NCI-H345 treated with DMSO at 0.1 percent for 48 hours (cell line): ENCODE data around the gene TRMT10B.
"Not testable (repeated sequence)": the region's sequence is repeated elsewhere in the genome, so short reads cannot be mapped to it uniquely, and the experiment has no call there.

Experiments used
- DNase-seq: peaks from one replicate; lab custom pipeline; 2025; ENCODE audit not compliant: unreplicated experiment; lab: John Stamatoyannopoulos, UW

Gene TRMT10B

DNA sequence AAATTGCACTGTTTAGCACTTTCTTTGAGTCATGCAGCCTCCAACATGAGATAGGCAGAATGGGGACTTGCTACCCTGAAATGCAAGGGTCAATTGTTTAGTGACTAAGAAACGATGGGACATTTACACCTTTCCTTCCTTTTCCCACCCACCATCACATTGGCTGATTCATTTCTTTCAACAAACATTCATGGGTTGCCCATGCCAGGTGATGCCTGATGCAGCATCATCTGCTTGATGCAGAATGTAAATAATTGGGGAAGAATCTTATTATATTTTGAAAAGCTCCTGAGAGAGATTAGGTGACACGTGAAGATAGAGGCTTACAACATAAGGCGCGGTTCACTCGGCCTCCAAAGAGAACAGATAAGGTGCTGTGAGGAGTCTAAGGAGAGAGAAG is 4.5 kb upstream of the TRMT10B start:
- no peak for DNase-seq

DNA sequence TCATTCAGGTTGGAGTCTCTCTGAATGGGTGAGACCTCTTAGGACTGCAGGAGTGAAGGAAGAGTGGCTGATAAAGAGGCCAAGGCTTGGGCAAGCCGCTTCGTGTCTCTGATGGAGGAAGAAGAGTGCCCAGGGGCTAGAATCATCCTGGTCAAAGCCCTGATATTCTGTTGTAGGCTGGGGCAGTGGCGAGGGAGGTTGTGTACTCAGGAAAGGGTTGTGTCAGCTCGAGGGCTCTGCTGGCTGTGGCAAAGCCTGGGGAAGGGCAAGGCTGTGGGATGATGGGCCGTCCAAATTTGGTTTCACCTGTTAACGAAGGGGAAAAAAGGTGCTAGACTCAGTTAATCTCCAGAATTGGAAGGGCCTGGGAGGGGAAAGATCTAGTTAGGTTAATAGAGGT is 2.4 kb upstream of the TRMT10B start:
- no peak for DNase-seq

DNA sequence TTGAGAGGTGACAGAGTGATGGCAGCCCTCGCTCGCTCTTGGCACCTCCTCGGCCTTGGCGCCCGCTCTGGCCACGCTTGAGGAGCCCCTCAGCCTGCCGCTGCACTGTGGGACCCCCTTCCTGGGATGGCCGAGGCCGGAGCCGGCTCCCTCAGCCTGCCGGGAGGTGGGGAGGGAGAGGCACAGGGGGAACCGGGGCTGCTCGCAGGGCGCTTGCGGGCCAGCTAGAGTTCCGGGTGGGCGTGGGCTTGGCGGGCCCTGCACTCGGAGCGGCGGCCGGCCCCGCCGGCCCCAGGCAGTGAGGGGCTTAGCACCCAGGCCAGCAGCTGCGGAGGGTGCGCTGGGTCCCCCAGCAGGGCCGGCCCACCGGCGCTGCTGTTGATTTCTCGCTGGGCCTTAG is 1.9 kb upstream of the TRMT10B start:
- DNase-seq: not testable (repeated sequence)

DNA sequence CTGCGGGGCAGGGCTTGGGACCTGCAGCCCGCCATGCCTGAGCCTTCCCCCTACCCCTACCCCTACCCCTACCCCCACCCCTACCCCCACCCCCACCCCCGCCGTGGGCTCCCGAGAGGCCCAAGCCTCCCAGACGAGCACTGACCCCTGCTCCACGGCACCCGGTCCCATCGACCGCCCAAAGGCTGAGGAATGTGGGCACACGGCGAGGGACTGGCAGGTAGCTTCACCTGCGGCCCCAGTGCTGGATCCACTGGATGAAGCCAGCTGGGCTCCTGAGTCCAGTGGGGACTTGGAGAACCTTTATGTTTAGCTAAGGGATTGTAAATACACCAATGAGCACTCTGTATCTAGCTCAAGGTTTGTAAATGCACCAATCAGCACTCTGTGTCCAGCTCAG is 1.5 kb upstream of the TRMT10B start:
- DNase-seq: not testable (repeated sequence)

DNA sequence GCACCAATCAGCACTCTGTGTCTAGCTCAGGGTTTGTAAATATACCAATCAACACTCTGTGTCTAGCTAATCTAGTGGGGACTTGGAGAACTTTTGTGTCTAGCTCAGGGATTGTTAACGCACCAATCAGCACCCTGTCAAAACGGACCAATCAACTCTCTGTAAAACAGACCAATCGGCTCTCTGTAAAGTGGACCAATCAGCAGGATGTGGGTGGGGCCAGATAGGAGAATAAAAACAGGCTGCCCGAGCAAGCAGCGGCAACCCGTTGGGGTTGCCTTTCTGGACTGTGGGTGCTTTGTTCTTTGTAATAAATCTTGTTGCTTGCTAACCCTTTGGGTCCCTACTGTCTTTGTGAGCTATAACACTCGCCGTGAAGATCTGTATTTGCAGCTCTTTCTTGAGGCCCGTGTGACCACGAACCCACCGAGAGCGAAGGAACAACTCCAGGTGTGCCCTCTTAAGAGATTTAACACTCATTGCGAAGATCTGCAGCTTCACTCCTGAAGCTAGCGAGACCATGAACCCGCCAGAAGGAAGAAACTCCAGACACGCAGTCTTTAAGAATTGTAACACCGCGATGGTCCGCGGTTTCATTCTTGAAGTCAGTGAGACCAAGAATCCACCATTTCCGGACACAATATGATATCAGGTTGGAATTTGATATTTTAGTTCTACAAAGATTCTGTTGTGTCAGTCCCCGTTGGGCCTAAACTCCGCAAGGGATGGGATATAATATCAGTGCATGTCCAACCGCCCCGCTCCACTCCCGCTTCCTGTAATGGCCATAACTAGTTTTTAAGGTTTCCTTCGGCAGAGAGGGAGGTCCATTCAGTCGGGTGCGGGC is 740 bp upstream of the TRMT10B start:
- no peak for DNase-seq

DNA sequence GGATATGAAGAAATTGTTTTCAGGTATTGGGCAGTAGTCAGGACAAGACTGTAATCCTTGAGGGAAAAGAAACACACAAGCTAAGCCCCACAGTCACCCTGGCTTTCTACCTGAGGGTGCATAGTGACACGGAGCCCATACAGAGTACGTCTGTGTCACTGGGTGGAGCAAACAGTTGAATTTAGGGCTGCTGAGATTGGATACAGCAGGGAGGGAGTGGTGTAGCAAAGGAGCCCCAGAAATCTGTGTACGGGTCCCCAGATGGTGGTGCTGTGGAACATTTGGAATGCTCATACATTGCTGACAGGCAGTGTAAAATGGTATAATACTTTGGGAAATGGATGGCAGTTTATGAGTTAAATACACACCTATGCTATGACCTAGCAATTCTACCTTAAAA is 5.1 kb downstream of the TRMT10B start:
- DNase-seq: no peak

DNA sequence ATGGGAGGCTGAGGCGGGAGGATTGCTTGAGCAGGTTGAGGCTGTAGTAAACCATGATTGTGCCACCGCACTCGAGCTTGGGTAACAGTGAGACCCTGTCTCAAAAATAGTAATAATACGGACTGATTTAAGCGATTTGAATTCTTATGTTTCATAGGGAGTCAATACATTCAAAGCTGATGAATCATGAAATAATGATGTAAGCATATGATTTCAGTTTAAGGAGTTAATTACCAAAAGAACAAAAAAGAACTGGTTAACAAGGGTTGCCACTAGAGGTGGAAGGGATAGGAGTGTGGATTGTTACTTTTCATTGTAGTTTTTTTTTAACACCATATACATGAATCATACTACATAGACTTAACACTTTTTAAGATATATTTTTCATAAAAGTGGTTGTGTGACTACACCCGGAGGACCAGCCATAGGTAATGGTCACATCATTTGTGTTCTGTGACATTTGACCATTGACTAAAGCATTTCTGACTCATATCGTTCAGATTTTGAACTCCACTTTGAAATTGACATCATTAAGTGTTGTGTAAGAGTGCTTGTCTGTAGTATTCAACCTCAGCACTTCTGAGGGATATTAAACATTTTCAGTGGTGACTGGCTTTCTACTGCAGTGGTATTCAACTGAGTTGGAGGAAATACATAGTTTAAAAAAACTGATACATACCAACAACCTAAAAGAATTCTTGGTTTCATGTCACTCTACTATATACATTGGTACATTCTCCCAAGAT is 7.0 kb downstream of the TRMT10B start:
- DNase-seq: no peak

DNA sequence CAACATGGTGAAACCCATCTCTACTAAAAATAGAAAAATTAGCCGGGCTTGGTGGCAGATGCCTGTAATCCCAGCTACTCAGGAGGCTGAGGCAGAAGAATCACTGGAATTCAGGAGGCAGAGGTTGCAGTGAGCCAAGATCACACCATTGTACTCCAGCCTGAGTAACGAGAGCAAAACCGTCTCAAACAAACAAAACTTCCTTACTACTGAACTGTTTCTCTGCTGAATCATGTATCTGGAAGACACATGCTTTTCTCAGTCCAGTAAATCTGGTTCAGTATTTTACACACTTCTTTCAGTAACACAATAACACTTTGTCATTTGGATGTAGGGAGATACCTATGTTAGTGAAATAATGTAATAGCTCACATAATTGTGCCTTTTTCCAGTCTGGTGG is 7.9 kb downstream of the TRMT10B start:
- no peak for DNase-seq

DNA sequence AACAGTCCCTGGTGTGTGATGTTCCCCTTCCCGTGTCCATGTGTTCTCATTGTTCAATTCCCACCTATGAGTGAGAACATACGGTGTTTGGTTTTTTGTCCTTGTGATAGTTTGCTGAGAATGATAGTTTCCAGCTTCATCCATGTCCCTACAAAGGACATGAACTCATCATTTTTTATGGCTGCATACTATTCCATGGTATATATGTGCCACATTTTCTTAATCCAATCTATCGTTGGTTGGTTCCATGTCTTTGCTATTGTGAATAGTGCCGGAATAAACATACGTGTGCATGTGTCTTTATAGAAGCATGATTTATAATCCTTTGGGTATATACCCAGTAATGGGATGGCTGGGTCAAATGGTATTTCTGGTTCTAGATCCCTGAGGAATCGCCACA is 11.7 kb downstream of the TRMT10B start:
- DNase-seq: not testable (repeated sequence)

DNA sequence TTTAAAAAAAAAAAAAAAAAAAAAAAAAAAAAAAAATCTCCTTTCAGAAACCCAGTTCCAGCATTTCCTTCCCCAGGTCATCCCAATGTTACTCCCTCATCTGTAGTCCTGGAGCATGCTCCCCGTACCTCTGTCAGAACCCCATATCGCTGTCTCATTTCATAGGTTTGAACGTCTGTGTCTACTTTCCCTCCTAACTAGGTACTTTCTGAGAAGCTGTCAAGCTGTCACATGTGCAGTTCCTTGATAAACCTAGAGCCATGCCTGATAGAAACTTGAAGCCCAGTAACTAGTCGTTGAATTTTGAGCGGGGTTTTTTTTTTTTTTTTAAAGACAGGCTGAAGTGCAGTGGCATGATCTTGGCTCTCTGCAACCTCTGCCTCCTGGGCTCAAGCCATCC is 15.7 kb downstream of the TRMT10B start:
- no peak for DNase-seq

DNA sequence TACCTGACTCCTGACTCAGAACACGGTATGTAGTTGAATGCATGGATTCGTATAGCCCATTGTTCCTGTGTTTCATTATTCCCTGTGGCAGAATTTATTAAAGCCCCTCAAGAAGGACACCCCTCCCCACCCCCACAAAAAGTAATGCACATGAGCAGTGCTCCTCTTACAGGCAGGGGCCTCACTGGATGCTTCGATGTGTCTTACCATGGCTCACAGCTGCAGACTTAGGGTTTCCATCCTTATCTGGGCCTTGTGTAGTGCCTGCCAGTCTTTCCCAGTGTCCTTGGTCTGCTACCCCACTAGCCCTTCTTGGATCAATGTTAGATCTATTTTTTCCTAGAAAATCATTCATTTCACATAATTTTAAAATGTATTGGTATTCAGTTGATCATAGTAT is 16.4 kb downstream of the TRMT10B start:
- DNase-seq: no peak

DNA sequence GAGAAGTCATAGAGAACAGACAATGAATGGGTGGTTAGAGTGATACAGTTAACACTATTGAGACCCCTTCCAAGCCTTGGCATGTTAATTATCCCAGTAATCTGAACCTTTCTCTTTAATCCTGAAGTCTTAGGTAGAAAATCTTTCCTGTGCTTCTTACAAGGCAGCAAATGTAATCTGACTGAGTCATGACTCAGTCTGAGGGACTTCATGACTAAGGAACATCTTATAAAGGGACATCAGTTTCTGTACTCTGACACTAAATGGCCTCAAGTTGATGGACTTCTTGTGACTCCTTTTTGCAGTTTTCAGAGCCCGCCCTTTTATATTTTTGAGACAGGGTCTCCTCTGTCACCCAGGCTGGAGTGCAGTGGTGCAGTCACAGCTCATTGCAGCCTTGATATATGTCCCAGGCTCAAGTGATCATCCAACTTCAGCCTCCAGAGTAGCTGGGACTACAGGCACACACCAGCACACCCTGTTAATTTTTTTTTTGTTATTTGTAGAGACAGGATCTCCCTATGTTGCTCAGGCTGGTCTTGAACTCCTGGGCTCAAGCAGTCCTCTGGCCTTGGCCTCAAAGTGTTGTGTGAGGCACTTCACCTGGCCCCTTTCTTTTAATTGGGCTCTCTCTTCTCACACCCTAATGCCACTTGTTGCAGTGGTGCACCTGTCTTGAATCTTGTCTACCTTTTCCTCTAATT is 21.8 kb downstream of the TRMT10B start:
- no peak for DNase-seq

DNA sequence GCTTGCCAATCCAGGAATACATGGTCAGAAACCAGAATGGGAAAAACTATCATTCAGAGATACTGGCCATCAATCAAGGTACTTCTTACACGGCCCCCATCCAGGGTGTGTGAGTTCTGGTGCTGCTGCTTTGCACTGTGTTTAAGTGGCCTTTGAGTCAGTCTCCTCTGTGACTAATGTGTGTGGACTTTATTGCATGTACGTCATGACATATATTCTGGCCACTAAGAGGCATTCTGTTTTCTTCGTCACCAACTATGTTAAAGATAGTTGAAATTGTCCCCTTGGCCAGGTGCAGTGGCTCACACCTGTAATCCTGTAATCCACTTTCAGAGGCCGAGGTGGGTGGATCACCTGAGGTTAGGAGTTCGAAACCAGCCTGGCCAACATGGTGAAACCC is 22.7 kb downstream of the TRMT10B start:
- no peak for DNase-seq

DNA sequence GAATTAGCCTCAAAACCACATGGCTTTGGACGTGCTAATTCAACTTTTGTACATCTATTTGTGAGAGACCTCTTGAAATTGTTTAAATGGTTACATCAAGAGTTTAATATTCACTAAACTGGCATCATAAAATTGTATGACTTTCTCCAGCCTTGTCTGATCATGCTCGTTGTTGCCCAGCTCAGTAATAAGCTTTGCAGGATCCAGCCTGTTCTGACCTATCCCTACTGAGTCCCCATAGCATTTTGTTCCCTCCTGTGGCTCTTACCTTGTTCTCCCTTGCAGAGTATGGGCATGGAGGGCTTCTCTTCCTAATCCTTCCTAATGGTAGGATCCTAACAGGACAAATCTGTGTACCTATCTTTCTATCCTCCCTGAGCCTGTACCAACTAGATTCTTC is 24.9 kb downstream of the TRMT10B start:
- DNase-seq: no peak

DNA sequence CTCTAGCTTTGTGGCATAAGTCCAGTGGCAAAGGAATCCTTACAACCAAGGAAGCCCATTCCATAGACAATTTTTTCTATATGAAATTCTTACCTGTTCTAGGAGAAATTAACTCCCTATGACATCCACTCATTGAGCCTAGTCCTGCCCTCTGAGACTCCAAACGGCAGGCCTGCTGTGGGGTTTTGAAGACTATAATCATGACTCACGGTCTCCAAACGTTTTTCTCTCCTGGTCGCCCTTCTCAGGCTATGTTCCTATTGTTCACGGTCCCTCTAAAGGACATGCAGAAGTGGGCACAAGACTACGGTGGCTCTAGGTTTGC is 30.6 kb downstream of the TRMT10B start:
- no peak for DNase-seq

DNA sequence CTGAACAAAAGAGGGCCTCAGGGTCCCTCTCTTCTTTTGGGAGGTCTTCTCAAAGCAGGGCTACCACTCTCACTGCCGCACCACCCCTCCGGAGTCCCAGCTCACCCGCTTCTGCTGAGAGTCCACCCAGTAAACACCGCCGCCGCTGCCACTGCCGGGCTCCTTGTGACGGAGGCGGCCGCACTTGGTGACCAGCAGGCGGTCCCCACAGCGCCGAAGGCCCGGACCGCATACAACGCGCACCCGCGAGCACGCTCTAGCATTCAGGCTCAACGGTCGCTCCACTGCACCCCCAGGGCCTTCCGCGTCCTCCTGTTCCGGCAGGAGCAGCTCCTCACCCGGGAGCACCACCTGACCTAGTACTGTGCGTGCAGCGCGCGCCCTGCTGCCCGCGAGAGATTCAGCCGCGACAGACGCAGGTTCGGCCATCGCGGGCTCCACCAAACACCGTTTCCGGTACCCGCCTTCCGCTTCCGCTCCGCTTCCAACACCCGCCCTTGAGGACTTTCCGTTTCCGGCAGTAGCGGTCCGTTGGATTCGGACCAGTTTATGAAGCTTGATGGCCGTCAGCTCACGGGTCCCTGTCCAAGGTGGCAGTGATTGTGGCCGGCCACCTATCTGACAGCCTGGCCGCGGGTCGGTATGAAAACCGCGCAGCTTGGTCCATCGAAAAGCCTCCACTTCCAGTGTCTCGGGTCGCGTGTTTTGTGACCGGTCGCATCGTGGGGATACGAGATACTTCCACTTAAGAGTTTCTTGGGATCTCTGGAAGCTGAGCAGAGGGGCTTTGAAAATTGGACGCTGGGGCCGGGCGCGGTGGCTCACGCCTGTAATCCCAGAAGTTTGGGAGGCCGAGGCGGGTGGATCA is 31.2 kb downstream of the TRMT10B start, which contains the start of gene EXOSC3:
Gene EXOSC3 (minus strand): TSS at position 449 of the 868 bp plus-strand sequence. CDS start 20 bp downstream, at position 429.
- DNase-seq: peak; percentile 77

DNA sequence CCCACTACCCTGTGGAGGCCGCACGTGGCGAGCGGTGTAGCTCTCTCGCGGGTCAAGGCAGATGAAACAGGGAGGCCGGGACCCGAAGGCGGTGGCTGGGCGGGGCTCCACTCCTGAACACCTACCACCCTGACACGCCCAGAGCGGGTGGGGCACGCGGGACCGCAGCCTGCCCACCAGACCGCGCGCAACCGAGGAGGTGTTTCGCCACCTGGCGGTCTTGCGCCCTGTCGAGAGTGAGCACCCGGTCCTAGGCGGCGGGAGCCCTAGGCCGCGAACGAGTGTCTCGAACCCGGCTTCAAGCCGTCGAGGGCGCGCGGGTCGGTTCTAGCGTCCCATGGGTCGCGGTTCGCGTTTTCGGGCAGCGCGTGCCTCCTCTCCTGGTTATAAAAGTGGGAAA is 33.5 kb downstream of the TRMT10B start:
- DNase-seq: no peak

DNA sequence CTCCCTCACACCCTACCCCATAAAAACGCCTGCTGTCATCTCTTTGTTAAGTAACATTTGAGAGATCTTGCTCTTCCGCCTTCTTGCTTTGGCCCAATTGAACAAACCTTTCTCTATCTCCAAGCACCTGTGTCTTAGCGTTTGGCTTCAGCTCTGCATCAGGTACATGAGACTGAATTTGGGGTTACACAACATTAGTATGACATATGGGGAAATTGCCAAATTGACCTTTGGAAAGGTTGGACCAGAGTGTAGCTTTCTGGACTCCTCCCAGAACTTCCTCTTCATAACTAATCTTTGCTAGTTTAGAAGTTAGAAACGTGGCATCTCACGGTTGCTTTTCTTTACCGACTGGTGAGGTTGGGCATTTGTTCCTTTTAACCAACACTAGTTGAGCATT is 34.7 kb downstream of the TRMT10B start:
- no peak for DNase-seq

DNA sequence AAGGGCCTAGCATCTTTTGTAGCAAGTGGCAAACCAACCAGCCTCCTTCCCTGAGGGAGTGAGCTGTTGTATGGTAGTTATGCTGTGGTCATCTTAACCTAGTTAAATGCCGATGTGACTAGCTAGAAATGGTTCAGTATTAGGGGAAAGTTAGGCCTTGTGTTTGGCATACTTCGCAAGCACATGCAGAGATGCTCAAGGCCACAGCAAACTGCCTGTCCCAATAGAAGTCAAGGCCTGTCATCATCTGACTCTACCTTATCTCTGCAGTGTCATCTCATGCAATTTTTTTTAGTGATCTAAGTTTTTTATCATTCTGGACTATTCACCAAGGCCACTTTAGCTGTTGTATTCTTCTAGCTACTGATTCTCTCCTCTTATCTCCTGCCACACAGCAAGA is 36.5 kb downstream of the TRMT10B start:
- DNase-seq: no peak

DNA sequence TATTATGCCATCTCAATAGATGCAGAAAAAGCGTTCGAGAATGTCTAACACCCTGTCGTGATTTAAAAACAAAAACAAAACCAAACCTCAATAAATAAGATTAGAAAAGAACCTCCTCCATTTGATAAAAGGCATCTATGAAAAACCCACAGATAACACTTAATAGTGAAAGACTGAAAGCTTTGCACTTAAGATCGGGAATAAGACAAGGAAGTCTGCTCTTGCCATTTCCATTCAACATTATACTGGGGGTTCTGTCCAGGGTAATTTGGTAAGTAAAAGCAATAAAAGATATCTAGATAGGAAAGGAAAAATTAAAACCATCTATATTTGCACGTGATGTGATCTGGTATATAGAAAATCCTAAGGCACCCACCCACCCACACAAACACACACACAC is 38.5 kb downstream of the TRMT10B start:
- DNase-seq: no peak

DNA sequence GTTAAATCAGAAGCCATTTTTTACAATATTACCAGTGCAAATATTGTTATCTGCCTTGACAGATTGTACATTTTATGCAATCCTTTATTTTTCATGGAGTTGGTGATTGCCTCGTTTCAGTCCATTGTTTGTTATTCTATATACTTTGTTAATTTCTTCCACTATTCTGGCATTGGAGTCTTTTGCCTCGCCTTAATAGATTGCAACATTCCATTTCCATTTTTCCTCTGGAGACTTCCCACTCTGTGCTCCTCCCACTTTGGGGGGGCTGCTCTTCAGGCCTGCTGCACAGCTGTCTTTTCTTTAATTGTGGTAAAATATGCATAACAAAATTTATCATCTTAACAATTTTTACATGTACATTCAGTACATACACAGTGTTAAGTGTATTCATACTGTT is 42.6 kb downstream of the TRMT10B start:
- DNase-seq: no peak
